ENCODE results near the gene TNFRSF6B.

DNA sequence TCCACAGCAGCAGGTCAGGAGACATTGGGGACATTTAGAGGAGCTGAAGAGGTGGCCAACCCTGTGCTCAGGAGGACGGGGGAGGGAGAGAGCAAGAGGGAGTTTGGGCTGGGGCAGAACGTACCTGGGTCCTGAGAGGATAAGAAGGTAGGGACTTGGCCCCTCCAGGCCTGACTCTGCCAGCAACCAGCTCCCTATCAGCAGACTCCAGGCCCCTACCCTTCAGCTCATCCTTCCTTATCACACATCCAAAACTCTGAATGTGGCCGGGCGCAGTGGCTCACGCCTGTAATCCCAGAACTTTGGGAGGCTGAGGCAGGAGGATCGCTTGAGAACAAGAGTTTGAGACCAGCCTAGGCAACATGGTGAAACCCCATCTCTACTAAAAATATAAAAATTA lies 48.3 kb upstream of the TNFRSF6B start:
- TF ChIP-seq, protein P1, sequence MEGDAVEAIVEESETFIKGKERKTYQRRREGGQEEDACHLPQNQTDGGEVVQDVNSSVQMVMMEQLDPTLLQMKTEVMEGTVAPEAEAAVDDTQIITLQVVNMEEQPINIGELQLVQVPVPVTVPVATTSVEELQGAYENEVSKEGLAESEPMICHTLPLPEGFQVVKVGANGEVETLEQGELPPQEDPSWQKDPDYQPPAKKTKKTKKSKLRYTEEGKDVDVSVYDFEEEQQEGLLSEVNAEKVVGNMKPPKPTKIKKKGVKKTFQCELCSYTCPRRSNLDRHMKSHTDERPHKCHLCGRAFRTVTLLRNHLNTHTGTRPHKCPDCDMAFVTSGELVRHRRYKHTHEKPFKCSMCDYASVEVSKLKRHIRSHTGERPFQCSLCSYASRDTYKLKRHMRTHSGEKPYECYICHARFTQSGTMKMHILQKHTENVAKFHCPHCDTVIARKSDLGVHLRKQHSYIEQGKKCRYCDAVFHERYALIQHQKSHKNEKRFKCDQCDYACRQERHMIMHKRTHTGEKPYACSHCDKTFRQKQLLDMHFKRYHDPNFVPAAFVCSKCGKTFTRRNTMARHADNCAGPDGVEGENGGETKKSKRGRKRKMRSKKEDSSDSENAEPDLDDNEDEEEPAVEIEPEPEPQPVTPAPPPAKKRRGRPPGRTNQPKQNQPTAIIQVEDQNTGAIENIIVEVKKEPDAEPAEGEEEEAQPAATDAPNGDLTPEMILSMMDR (conservative IDR thresholded peaks at IDR 0.05), result no peak
- no peak for TF ChIP-seq ZFX (IDR thresholded peaks at IDR 0.05)
